Vagina (tissue), 2 donors: ENCODE measurements around the gene PLAAT4. TPM values are rescaled to one million over a fixed set of nuclear protein-coding genes. Genes with fewer than 3 reads are reported as not detected.
"Not testable (repeated sequence)": the region's sequence is repeated elsewhere in the genome, so short reads cannot be mapped to it uniquely, and the experiment has no call there.

Source experiments
- DNase-seq, 2 donors: peaks; one replicate each; pipeline ENCODE4 v3.0.0-alpha.2; 2017; ENCODE audit errors: extremely low spot score in 2 of 2
- H3K27ac ChIP-seq: fragments of 200-600 bp; sonication (generic); one replicate; pipeline ENCODE4 v1.5.1; 2019
- H3K27me3 ChIP-seq: fragments of 200-600 bp; sonication (generic); one replicate; pipeline ENCODE4 v1.5.1; 2019
- H3K36me3 ChIP-seq, 2 donors: fragments of 200-600 bp; sonication (generic); one replicate each; pipeline ENCODE4 v1.5.1; 2017 to 2019
- H3K4me1 ChIP-seq: fragments of 200-600 bp; sonication (generic); one replicate; pipeline ENCODE4 v1.5.1; 2019
- H3K4me3 ChIP-seq, 2 donors: fragments of 200-600 bp; sonication (generic); 1 replicate in 1 of 2; 2 replicates in 1 of 2; pipeline ENCODE4 v1.5.1; 2016 to 2019
- H3K9me3 ChIP-seq: fragments of 200-600 bp; sonication (generic); one replicate; pipeline ENCODE4 v1.5.1; 2019
- CTCF ChIP-seq, 3 experiments: fragments of 450-650 bp in 2 of 3; fragments of 200-600 bp in 1 of 3; sonication (generic) in 1 of 3; IDR thresholded peaks; one replicate each; pipeline ENCODE4 v1.5.1; 2017 to 2019; ENCODE audit warnings: antibody characterized with exemption in 3 of 3, mild to moderate bottlenecking in 2 of 3, moderate library complexity in 2 of 3
- POLR2A ChIP-seq, 2 donors: fragments of 450-650 bp; IDR thresholded peaks; one replicate each; pipeline ENCODE4 v1.6.1; 2017; ENCODE audit warnings: antibody characterized with exemption in 2 of 2, mild to moderate bottlenecking in 2 of 2, moderate library complexity in 2 of 2
- POLR2AphosphoS5 ChIP-seq, 2 donors: sonication (generic); formaldehyde crosslinking; IDR thresholded peaks; one replicate each; pipeline ENCODE4 v1.9.0; 2017; ENCODE audit warnings: antibody characterized with exemption in 2 of 2, mild to moderate bottlenecking in 2 of 2, low read depth in 1 of 2; ENCODE audit not compliant: insufficient read depth in 1 of 2
- intact Hi-C: fragments of 100-400 bp; cut with DNase I; formaldehyde crosslinking; loops from one replicate; pipeline ENCODE4 v1.15.1; 2023
- total RNA-seq: library from RNA; depleted of rRNA; stranded (reverse); fragments of >200 nt; gene quantifications from one replicate; pipeline ENCODE4 v1.2.3, GENCODE V29; 2016

The PLAAT4 gene
- total RNA-seq, 1 donor from 2014 or later = 43.5 TPM

- Histone ChIP-seq H3K27ac (no peak overlapping the region), H3K4me3 (no peak overlapping the region), H3K27me3 (no peaks in the 10 kb centered on the region), H3K9me3 (no peaks in the 10 kb centered on the region), H3K36me3 (no peaks in the 10 kb centered on the region), H3K4me1 (no peaks in the 10 kb centered on the region)
- no peak for DNase-seq
- no peak for TF ChIP-seq CTCF (IDR thresholded peaks at IDR 0.05)
- no peak for TF ChIP-seq POLR2AphosphoS5 (IDR thresholded peaks at IDR 0.05; ENCODE audit: insufficient read depth in 1 of 2, low read depth in 1 of 2)
- TF ChIP-seq POLR2A (IDR thresholded peaks at IDR 0.05) = no peak
- intact Hi-C loops = no loop called here
These were observed 13.5 kb upstream of the PLAAT4 start for GRCh38 chr11:63523151-63523550.

GRCh38 chr11:63527667-63528066 lies 8.9 kb upstream of the PLAAT4 start:
- H3K4me3 ChIP-seq = no peak overlapping the region
- peaks cover 7% of the 10 kb centered on the region for H3K4me1 ChIP-seq
- TF ChIP-seq POLR2AphosphoS5 (IDR thresholded peaks at IDR 0.05; ENCODE audit: insufficient read depth in 1 of 2, low read depth in 1 of 2) = no peak
- no peak for TF ChIP-seq CTCF (IDR thresholded peaks at IDR 0.05)
- TF ChIP-seq POLR2A (IDR thresholded peaks at IDR 0.05) = no peak
- H3K27ac ChIP-seq = no peak overlapping the region
- H3K36me3 ChIP-seq = no peaks in the 10 kb centered on the region
- DNase-seq = no peak
- no peaks in the 10 kb centered on the region for H3K27me3 ChIP-seq
- intact Hi-C loops = no loop called here
- H3K9me3 ChIP-seq = no peaks in the 10 kb centered on the region

GRCh38 chr11:63528156-63528555 lies 8.5 kb upstream of the PLAAT4 start:
- H3K4me1 ChIP-seq, H3K36me3 ChIP-seq, DNase-seq, intact Hi-C loops, H3K4me3 ChIP-seq, H3K27ac ChIP-seq, H3K27me3 ChIP-seq, H3K9me3 ChIP-seq: not testable (repeated sequence)

GRCh38 chr11:63528729-63529278 lies 7.8 kb upstream of the PLAAT4 start:
- H3K4me3 ChIP-seq, DNase-seq, H3K27me3 ChIP-seq, H3K36me3 ChIP-seq, H3K27ac ChIP-seq, intact Hi-C loops, H3K4me1 ChIP-seq, H3K9me3 ChIP-seq: not testable (repeated sequence)

GRCh38 chr11:63529373-63529772 lies 7.2 kb upstream of the PLAAT4 start:
- H3K4me3 ChIP-seq, H3K4me1 ChIP-seq, DNase-seq, H3K9me3 ChIP-seq, H3K27me3 ChIP-seq, intact Hi-C loops, H3K27ac ChIP-seq, H3K36me3 ChIP-seq: not testable (repeated sequence)

- TF ChIP-seq POLR2AphosphoS5 (IDR thresholded peaks at IDR 0.05; ENCODE audit: insufficient read depth in 1 of 2, low read depth in 1 of 2) (no peak), POLR2A (IDR thresholded peaks at IDR 0.05) (no peak), CTCF (IDR thresholded peaks at IDR 0.05) (no peak)
- intact Hi-C loops = no loop called here
- DNase-seq = no peak
- Histone ChIP-seq H3K27me3 (no peaks in the 10 kb centered on the region), H3K4me1 (peaks cover 7% of the 10 kb centered on the region), H3K9me3 (no peaks in the 10 kb centered on the region), H3K4me3 (no peak overlapping the region), H3K36me3 (no peaks in the 10 kb centered on the region), H3K27ac (no peak overlapping the region)
These were observed 6.6 kb upstream of the PLAAT4 start for GRCh38 chr11:63530021-63530420.

GRCh38 chr11:63531074-63531792 lies 5.4 kb upstream of the PLAAT4 start:
- H3K36me3 ChIP-seq, H3K4me3 ChIP-seq, H3K9me3 ChIP-seq, DNase-seq, intact Hi-C loops, H3K27me3 ChIP-seq, H3K27ac ChIP-seq: not testable (repeated sequence)
- peaks cover 12% of the 10 kb centered on the region for H3K4me1 ChIP-seq
